HUES48 (cell line): ENCODE results near the gene XIRP1.
"Not testable (repeated sequence)": the region's sequence is repeated elsewhere in the genome, so short reads cannot be mapped to it uniquely, and the experiment has no call there.

Experiments used
- H3K27ac ChIP-seq: one replicate; pipeline ENCODE4 v1.7.0; 2013; ENCODE audit warnings: low read depth, low read length, inconsistent platforms
- H3K27me3 ChIP-seq: 2 replicates; pipeline ENCODE4 v1.6.1; 2013; ENCODE audit warnings: mild to moderate bottlenecking, low read length; ENCODE audit not compliant: control insufficient read depth, insufficient read depth
- H3K36me3 ChIP-seq: 2 replicates; pipeline ENCODE4 v1.6.1; 2013; ENCODE audit warnings: low read length; ENCODE audit not compliant: control insufficient read depth, insufficient read depth
- H3K4me1 ChIP-seq: 2 replicates; pipeline ENCODE4 v1.6.1; 2013; ENCODE audit warnings: mild to moderate bottlenecking, low read length; ENCODE audit not compliant: control insufficient read depth, insufficient read depth
- H3K4me3 ChIP-seq: 2 replicates; pipeline ENCODE4 v1.5.1; 2013; ENCODE audit warnings: mild to moderate bottlenecking, low read depth, low read length
- H3K9ac ChIP-seq: 2 replicates; pipeline ENCODE4 v1.6.1; 2013; ENCODE audit warnings: mild to moderate bottlenecking, low read depth, low read length, moderate library complexity
- H3K9me3 ChIP-seq: 2 replicates; pipeline ENCODE4 v1.6.1; 2013; ENCODE audit warnings: low read length; ENCODE audit not compliant: control insufficient read depth, insufficient read depth

The XIRP1 gene

GRCh38 chr3:39173318-39174125 is 18.9 kb downstream of the XIRP1 start:
- no peak overlapping the region for H3K9ac ChIP-seq
- no peak overlapping the region for H3K4me3 ChIP-seq
- no peaks in the 10 kb centered on the region for H3K9me3 ChIP-seq
- H3K4me1 ChIP-seq: peaks cover 10% of the 10 kb centered on the region
- H3K27ac ChIP-seq: no peak overlapping the region
- 0 out of 2 replicates have a peak, but pooled peaks cover under 1% of the 10 kb centered on the region for H3K27me3 ChIP-seq
- no peaks in the 10 kb centered on the region for H3K36me3 ChIP-seq

DNA sequence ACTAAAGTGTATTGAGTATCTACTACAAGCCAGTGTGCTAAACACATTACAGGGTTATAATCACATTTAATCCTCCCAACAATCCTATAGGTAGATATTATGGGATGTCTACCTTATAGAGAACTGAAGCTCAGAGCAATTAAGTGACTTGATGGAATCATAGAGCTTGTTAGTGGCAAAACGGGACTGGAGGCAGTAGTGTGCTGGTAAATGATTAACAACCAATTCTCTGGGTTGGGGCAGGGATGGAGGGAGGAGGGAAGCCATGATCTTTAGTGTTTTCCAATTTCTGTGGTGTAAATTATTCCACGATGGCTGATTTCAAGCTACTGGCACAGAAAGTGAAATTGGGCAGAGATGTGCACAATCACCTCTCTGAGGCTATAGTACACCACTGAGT is 20.5 kb downstream of the XIRP1 start:
- Histone ChIP-seq H3K9me3 (no peaks in the 10 kb centered on the region), H3K9ac (no peak overlapping the region), H3K27ac (no peak overlapping the region), H3K4me3 (no peak overlapping the region), H3K36me3 (no peaks in the 10 kb centered on the region), H3K4me1 (peaks cover 5% of the 10 kb centered on the region), H3K27me3 (no peaks in the 10 kb centered on the region)

GRCh38 chr3:39170877-39171276 is 21.5 kb downstream of the XIRP1 start:
- H3K27me3 ChIP-seq, H3K36me3 ChIP-seq, H3K9ac ChIP-seq, H3K27ac ChIP-seq, H3K9me3 ChIP-seq, H3K4me3 ChIP-seq, H3K4me1 ChIP-seq: not testable (repeated sequence)

GRCh38 chr3:39170461-39170860 is 21.9 kb downstream of the XIRP1 start:
- Histone ChIP-seq H3K4me1 (peaks cover 11% of the 10 kb centered on the region), H3K27me3 (no peaks in the 10 kb centered on the region), H3K27ac (no peak overlapping the region), H3K9ac (no peak overlapping the region), H3K9me3 (no peaks in the 10 kb centered on the region), H3K4me3 (no peak overlapping the region), H3K36me3 (no peaks in the 10 kb centered on the region)

- Histone ChIP-seq H3K9ac (no peak overlapping the region), H3K9me3 (no peaks in the 10 kb centered on the region), H3K4me3 (no peak overlapping the region), H3K27me3 (no peaks in the 10 kb centered on the region), H3K36me3 (no peaks in the 10 kb centered on the region), H3K4me1 (peaks cover 11% of the 10 kb centered on the region), H3K27ac (no peak overlapping the region)
Observed at GRCh38 chr3:39169712-39170111, 22.7 kb downstream of the XIRP1 start.

GRCh38 chr3:39168156-39168780 is 24.1 kb downstream of the XIRP1 start:
- no peaks in the 10 kb centered on the region for H3K9me3 ChIP-seq
- no peak overlapping the region for H3K4me3 ChIP-seq
- no peak overlapping the region for H3K9ac ChIP-seq
- H3K36me3 ChIP-seq: no peaks in the 10 kb centered on the region
- H3K27me3 ChIP-seq: no peaks in the 10 kb centered on the region
- no peak overlapping the region for H3K27ac ChIP-seq
- H3K4me1 ChIP-seq: peaks cover 11% of the 10 kb centered on the region

DNA sequence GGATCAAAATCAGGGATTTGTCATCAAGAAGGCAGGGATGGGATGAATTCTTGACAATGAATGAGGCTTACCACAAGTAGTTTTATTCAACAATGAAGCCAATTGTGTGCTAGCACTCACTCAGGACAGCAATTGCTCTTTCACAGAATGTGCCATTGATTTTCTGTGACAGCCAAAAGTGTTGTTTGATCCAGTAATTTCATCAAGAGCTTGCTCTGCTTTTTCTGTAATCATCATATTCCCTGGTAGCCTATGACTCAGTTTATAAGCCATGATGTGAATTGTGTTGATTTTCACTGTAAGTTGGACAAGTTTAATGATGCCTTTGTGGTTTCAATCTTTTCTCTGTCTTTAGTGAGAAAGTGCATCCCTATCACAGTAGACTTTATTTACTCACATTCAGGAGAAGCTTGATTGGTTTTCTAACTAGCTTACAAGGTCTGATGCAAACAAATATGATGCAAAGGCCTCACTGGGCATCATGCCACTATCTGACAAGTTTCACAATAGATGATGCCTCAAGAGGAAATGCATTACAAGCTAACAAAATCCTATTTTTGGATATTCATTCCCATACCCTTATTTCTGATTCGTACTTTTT is 25.4 kb downstream of the XIRP1 start:
- Histone ChIP-seq H3K36me3 (no peaks in the 10 kb centered on the region), H3K27me3 (no peaks in the 10 kb centered on the region), H3K9ac (no peak overlapping the region), H3K9me3 (no peaks in the 10 kb centered on the region), H3K27ac (peak overlapping the region; percentile 77), H3K4me1 (peaks cover 11% of the 10 kb centered on the region), H3K4me3 (no peak overlapping the region)

- no peaks in the 10 kb centered on the region for H3K27me3 ChIP-seq
- H3K36me3 ChIP-seq: no peaks in the 10 kb centered on the region
- no peak overlapping the region for H3K9ac ChIP-seq
- no peaks in the 10 kb centered on the region for H3K9me3 ChIP-seq
- H3K4me1 ChIP-seq: peaks cover 11% of the 10 kb centered on the region
- peak overlapping the region; percentile 77 for H3K27ac ChIP-seq
- no peak overlapping the region for H3K4me3 ChIP-seq
Observed at GRCh38 chr3:39166134-39166710, 26.2 kb downstream of the XIRP1 start.

DNA sequence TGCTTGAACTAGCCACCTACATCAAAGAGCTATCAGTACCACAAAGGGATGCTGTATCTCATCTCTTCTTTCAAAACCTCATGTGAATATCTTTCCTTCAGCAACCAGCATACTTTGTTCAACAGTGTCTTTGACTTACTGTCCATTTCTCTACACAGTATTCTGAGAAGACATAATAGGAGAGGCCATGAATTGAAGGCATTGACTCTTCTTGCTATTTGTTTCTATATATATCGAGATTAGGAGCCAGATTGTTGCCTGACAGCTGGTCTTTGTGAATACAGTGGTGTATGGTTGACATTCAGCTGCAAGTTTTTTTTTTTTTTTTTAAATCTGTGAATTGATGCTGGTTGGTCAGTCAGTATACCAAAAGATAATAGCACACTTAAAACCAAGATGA is 26.9 kb downstream of the XIRP1 start:
- Histone ChIP-seq H3K4me1 (peaks cover 9% of the 10 kb centered on the region), H3K27me3 (no peaks in the 10 kb centered on the region), H3K9me3 (no peaks in the 10 kb centered on the region), H3K4me3 (no peak overlapping the region), H3K36me3 (no peaks in the 10 kb centered on the region), H3K27ac (no peak overlapping the region), H3K9ac (no peak overlapping the region)

- Histone ChIP-seq H3K4me1 (peaks cover 7% of the 10 kb centered on the region; the same call in 1 of the 2 replicates), H3K36me3 (no peaks in the 10 kb centered on the region), H3K9me3 (no peaks in the 10 kb centered on the region), H3K4me3 (no peak overlapping the region), H3K27me3 (no peaks in the 10 kb centered on the region), H3K9ac (no peak overlapping the region), H3K27ac (no peak overlapping the region)
Observed at GRCh38 chr3:39164414-39164813, 28.0 kb downstream of the XIRP1 start.
